H1 (cell line): Measurements from ENCODE around the gene ARFRP1. TPM values are rescaled to one million over a fixed set of nuclear protein-coding genes. Genes with fewer than 3 reads are reported as not detected.

Experiments
- PHF8 ChIP-seq: fragments of 200-600 bp; sonication (generic); conservative IDR thresholded peaks from 2 replicates; pipeline ENCODE4 v1.7.1; 2012; ENCODE audit warnings: low read depth, mild to moderate bottlenecking, inconsistent platforms, low read length, moderate library complexity
- USF2 ChIP-seq: IDR thresholded peaks from 2 replicates; pipeline ENCODE4 v1.6.1; 2011; ENCODE audit warnings: low read length, improper control_type of control experiment
- ZNF274 ChIP-seq: IDR thresholded peaks from 2 replicates; pipeline ENCODE4 v1.7.0; 2012; ENCODE audit warnings: low read length, borderline replicate concordance; ENCODE audit errors: extremely low read depth
- polyA plus RNA-seq, 7 experiments: library from polyadenylated mRNA; depleted of rRNA in 3 of 7; stranded (reverse) in 5 of 7; unstranded in 2 of 7; fragments of >200 nt in 5 of 7; fragments of 200-250 nt in 2 of 7; gene quantifications; 1 replicate in 5 of 7; 2 replicates in 1 of 7; 4 replicates in 1 of 7; pipeline versions ENCODE4 v1.2.1 to v1.2.3, GENCODE V29; 2011 to 2013; ENCODE audit warnings: missing spikeins in 2 of 7, mixed read lengths in 2 of 7
- total RNA-seq: library from RNA; stranded (reverse); fragmentation: NEBNext Ultra II Directional; extraction: Animal tissue kit (Norgen Biotek cat#: 25700); gene quantifications from 2 replicates; pipeline ENCODE4 v1.2.1, GENCODE V29; 2021
- TF ChIP-seq, protein P1 (sequence below): fragments of 300-600 bp; sonication (generic); IDR thresholded peaks from 2 replicates; pipeline ENCODE4 v1.7.1; 2012; ENCODE audit warnings: low read length, moderate library complexity, mild to moderate bottlenecking, inconsistent platforms; ENCODE audit not compliant: insufficient replicate concordance

The ARFRP1 gene
- total and polyA plus RNA-seq, 2 of the 8 experiments (the other 6 are each of a cell fraction or from before 2014, with no cell fraction given) = 12.9 to 22.9 TPM

DNA sequence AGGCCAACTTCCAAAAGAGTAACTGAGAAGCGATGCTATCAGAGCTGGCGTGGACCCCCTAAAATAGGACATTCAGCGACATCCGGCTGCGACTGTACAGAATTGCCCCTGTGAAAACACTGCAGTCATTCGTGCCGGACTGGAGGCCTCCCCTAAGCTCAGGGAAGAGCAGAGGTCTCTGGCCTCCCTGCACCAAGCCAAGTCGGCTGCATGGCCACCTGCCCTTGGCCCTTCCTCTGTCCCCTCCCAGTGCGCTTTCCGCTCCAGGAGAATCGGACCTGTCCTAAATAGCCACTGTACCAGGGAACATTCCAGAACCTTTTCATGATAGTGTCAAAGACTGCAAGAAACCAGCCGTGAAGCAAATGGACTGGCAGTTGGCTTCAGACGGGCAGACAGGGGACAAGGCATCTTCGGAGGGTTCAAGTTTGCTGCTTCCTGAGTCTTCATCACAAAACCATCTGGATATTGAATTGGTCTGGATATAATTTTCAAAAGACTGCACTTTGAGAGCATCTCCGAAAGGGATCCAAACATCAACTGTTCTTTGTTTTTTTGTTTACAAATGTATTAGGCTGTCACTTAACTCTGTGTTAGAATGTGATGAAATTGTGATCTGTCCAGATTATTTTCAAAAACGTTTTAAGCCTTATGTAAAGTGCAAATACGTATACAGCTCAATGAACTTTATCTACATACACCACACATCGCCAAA lies 48.3 kb upstream of the ARFRP1 start (continued):
- TF ChIP-seq, protein P1, sequence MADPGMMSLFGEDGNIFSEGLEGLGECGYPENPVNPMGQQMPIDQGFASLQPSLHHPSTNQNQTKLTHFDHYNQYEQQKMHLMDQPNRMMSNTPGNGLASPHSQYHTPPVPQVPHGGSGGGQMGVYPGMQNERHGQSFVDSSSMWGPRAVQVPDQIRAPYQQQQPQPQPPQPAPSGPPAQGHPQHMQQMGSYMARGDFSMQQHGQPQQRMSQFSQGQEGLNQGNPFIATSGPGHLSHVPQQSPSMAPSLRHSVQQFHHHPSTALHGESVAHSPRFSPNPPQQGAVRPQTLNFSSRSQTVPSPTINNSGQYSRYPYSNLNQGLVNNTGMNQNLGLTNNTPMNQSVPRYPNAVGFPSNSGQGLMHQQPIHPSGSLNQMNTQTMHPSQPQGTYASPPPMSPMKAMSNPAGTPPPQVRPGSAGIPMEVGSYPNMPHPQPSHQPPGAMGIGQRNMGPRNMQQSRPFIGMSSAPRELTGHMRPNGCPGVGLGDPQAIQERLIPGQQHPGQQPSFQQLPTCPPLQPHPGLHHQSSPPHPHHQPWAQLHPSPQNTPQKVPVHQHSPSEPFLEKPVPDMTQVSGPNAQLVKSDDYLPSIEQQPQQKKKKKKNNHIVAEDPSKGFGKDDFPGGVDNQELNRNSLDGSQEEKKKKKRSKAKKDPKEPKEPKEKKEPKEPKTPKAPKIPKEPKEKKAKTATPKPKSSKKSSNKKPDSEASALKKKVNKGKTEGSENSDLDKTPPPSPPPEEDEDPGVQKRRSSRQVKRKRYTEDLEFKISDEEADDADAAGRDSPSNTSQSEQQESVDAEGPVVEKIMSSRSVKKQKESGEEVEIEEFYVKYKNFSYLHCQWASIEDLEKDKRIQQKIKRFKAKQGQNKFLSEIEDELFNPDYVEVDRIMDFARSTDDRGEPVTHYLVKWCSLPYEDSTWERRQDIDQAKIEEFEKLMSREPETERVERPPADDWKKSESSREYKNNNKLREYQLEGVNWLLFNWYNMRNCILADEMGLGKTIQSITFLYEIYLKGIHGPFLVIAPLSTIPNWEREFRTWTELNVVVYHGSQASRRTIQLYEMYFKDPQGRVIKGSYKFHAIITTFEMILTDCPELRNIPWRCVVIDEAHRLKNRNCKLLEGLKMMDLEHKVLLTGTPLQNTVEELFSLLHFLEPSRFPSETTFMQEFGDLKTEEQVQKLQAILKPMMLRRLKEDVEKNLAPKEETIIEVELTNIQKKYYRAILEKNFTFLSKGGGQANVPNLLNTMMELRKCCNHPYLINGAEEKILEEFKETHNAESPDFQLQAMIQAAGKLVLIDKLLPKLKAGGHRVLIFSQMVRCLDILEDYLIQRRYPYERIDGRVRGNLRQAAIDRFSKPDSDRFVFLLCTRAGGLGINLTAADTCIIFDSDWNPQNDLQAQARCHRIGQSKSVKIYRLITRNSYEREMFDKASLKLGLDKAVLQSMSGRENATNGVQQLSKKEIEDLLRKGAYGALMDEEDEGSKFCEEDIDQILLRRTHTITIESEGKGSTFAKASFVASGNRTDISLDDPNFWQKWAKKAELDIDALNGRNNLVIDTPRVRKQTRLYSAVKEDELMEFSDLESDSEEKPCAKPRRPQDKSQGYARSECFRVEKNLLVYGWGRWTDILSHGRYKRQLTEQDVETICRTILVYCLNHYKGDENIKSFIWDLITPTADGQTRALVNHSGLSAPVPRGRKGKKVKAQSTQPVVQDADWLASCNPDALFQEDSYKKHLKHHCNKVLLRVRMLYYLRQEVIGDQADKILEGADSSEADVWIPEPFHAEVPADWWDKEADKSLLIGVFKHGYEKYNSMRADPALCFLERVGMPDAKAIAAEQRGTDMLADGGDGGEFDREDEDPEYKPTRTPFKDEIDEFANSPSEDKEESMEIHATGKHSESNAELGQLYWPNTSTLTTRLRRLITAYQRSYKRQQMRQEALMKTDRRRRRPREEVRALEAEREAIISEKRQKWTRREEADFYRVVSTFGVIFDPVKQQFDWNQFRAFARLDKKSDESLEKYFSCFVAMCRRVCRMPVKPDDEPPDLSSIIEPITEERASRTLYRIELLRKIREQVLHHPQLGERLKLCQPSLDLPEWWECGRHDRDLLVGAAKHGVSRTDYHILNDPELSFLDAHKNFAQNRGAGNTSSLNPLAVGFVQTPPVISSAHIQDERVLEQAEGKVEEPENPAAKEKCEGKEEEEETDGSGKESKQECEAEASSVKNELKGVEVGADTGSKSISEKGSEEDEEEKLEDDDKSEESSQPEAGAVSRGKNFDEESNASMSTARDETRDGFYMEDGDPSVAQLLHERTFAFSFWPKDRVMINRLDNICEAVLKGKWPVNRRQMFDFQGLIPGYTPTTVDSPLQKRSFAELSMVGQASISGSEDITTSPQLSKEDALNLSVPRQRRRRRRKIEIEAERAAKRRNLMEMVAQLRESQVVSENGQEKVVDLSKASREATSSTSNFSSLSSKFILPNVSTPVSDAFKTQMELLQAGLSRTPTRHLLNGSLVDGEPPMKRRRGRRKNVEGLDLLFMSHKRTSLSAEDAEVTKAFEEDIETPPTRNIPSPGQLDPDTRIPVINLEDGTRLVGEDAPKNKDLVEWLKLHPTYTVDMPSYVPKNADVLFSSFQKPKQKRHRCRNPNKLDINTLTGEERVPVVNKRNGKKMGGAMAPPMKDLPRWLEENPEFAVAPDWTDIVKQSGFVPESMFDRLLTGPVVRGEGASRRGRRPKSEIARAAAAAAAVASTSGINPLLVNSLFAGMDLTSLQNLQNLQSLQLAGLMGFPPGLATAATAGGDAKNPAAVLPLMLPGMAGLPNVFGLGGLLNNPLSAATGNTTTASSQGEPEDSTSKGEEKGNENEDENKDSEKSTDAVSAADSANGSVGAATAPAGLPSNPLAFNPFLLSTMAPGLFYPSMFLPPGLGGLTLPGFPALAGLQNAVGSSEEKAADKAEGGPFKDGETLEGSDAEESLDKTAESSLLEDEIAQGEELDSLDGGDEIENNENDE = no peak
- TF ChIP-seq USF2 = no peak
- TF ChIP-seq PHF8 = no peak
- TF ChIP-seq ZNF274 = no peak
- TF ChIP-seq, all 59 proteins: peak for 0
